ENCODE measurements around the gene PLEKHB1.

GRCh38 chr11:73661035-73661628, 14.8 kb downstream of the PLEKHB1 start:
- TF ChIP-seq, protein P1, sequence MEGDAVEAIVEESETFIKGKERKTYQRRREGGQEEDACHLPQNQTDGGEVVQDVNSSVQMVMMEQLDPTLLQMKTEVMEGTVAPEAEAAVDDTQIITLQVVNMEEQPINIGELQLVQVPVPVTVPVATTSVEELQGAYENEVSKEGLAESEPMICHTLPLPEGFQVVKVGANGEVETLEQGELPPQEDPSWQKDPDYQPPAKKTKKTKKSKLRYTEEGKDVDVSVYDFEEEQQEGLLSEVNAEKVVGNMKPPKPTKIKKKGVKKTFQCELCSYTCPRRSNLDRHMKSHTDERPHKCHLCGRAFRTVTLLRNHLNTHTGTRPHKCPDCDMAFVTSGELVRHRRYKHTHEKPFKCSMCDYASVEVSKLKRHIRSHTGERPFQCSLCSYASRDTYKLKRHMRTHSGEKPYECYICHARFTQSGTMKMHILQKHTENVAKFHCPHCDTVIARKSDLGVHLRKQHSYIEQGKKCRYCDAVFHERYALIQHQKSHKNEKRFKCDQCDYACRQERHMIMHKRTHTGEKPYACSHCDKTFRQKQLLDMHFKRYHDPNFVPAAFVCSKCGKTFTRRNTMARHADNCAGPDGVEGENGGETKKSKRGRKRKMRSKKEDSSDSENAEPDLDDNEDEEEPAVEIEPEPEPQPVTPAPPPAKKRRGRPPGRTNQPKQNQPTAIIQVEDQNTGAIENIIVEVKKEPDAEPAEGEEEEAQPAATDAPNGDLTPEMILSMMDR (IDR thresholded peaks at IDR 0.05): peak; percentile 84 to 95 (median 93)
- TF ChIP-seq POLR2A (IDR thresholded peaks at IDR 0.05): no peak

Measured in testis (tissue), 2 donors.